ENCODE data around the gene KMT2A.

KMT2A gene

GRCh38 chr11:118530180-118530682 is 93.9 kb downstream of the KMT2A start:
- Mint-ChIP-seq H3K36me3 (ENCODE audit: low read depth) (peaks cover 2% of the 10 kb centered on the region), H3K27me3 (no peaks in the 10 kb centered on the region), H3K9me3 (no peaks in the 10 kb centered on the region), H3K27ac (peak overlapping the region; percentile 43), H3K4me1 (peaks cover 20% of the 10 kb centered on the region), H3K4me3 (peak overlapping the region; percentile 89)
- no peak for DNase-seq
- ATAC-seq, result no peak

GRCh38 chr11:118530683-118531596 is 94.6 kb downstream of the KMT2A start, which contains the start of gene TMEM25:
Gene TMEM25 (plus strand): TSS chr11:118531192. CDS start chr11:118531802, 610 bp downstream.
- Mint-ChIP-seq H3K9me3 (no peaks in the 10 kb centered on the region), H3K4me1 (peaks cover 20% of the 10 kb centered on the region), H3K27ac (peak within 1 kb of the TSS; percentile 83), H3K4me3 (peak within 1 kb of the TSS; percentile 89), H3K27me3 (no peaks in the 10 kb centered on the region), H3K36me3 (ENCODE audit: low read depth) (peaks cover 2% of the 10 kb centered on the region)
- DNase-seq (peak; percentile 76), ATAC-seq (peak; percentile 82)

GRCh38 chr11:118531597-118532084 is 95.3 kb downstream of the KMT2A start:
- peak; percentile 9 for ATAC-seq
- H3K36me3 Mint-ChIP-seq (ENCODE audit: low read depth), result peaks cover 2% of the 10 kb centered on the region
- peaks cover 20% of the 10 kb centered on the region for H3K4me1 Mint-ChIP-seq
- peak overlapping the region; percentile 89 for H3K4me3 Mint-ChIP-seq
- H3K27ac Mint-ChIP-seq, result peak overlapping the region; percentile 83
- no peaks in the 10 kb centered on the region for H3K9me3 Mint-ChIP-seq
- peak; percentile 16 for DNase-seq
- H3K27me3 Mint-ChIP-seq, result no peaks in the 10 kb centered on the region

GRCh38 chr11:118532091-118532490 is 95.8 kb downstream of the KMT2A start:
- Mint-ChIP-seq H3K36me3 (ENCODE audit: low read depth) (peaks cover 2% of the 10 kb centered on the region), H3K27me3 (no peaks in the 10 kb centered on the region), H3K4me3 (peak overlapping the region; percentile 89), H3K4me1 (peaks cover 20% of the 10 kb centered on the region), H3K9me3 (no peaks in the 10 kb centered on the region), H3K27ac (no peak overlapping the region)
- DNase-seq, result no peak
- no peak for ATAC-seq

GRCh38 chr11:118532852-118533768 is 96.8 kb downstream of the KMT2A start:
- Mint-ChIP-seq H3K36me3 (ENCODE audit: low read depth) (peaks cover 2% of the 10 kb centered on the region), H3K4me3 (no peak overlapping the region), H3K27ac (no peak overlapping the region)

GRCh38 chr11:118533769-118534729 is 97.8 kb downstream of the KMT2A start:
- Mint-ChIP-seq H3K4me1 (peaks cover 19% of the 10 kb centered on the region), H3K36me3 (ENCODE audit: low read depth) (peaks cover 2% of the 10 kb centered on the region), H3K27ac (no peak overlapping the region), H3K27me3 (no peaks in the 10 kb centered on the region), H3K9me3 (no peaks in the 10 kb centered on the region), H3K4me3 (no peak overlapping the region)
- no peak for DNase-seq
- no peak for ATAC-seq

More at GRCh38 chr11:118532852-118533768, 96.8 kb downstream of the KMT2A start:
- Mint-ChIP-seq H3K4me1 (peaks cover 20% of the 10 kb centered on the region), H3K9me3 (no peaks in the 10 kb centered on the region), H3K27me3 (no peaks in the 10 kb centered on the region)
- no peak for ATAC-seq
- DNase-seq, result no peak

- Mint-ChIP-seq H3K36me3 (ENCODE audit: low read depth) (no peaks in the 10 kb centered on the region), H3K9me3 (no peaks in the 10 kb centered on the region), H3K4me3 (no peak overlapping the region), H3K27ac (no peak overlapping the region), H3K4me1 (peaks cover 8% of the 10 kb centered on the region), H3K27me3 (no peaks in the 10 kb centered on the region)
- ATAC-seq, result no peak
- no peak for DNase-seq
Measured at GRCh38 chr11:118535261-118535660, 99.0 kb downstream of the KMT2A start.

- DNase-seq (no peak), ATAC-seq (no peak)
- Mint-ChIP-seq H3K4me1 (peaks cover 2% of the 10 kb centered on the region), H3K27ac (no peak overlapping the region), H3K9me3 (no peaks in the 10 kb centered on the region), H3K27me3 (no peaks in the 10 kb centered on the region), H3K4me3 (no peak overlapping the region), H3K36me3 (ENCODE audit: low read depth) (no peaks in the 10 kb centered on the region)
Measured at GRCh38 chr11:118536726-118537125, 100.4 kb downstream of the KMT2A start.

GRCh38 chr11:118537409-118537980 is 101.2 kb downstream of the KMT2A start:
- ATAC-seq, result no peak
- Mint-ChIP-seq H3K27me3 (no peaks in the 10 kb centered on the region), H3K9me3 (no peaks in the 10 kb centered on the region), H3K36me3 (ENCODE audit: low read depth) (no peaks in the 10 kb centered on the region), H3K4me3 (no peak overlapping the region), H3K27ac (no peak overlapping the region), H3K4me1 (no peaks in the 10 kb centered on the region)
- no peak for DNase-seq

GRCh38 chr11:118544010-118544646 is 107.8 kb downstream of the KMT2A start:
- no peaks in the 10 kb centered on the region for H3K9me3 Mint-ChIP-seq
- DNase-seq (no peak), ATAC-seq (no peak)
- no peak overlapping the region for H3K27ac Mint-ChIP-seq
- no peak overlapping the region for H3K4me3 Mint-ChIP-seq
- H3K27me3 Mint-ChIP-seq, result no peaks in the 10 kb centered on the region
- H3K4me1 Mint-ChIP-seq, result no peaks in the 10 kb centered on the region
- H3K36me3 Mint-ChIP-seq (ENCODE audit: low read depth), result peaks cover 3% of the 10 kb centered on the region

GRCh38 chr11:118544647-118545010 is 108.3 kb downstream of the KMT2A start:
- DNase-seq, result no peak
- peaks cover 3% of the 10 kb centered on the region for H3K36me3 Mint-ChIP-seq (ENCODE audit: low read depth)
- ATAC-seq, result no peak
- no peaks in the 10 kb centered on the region for H3K9me3 Mint-ChIP-seq
- H3K4me1 Mint-ChIP-seq, result no peaks in the 10 kb centered on the region
- no peak overlapping the region for H3K4me3 Mint-ChIP-seq
- no peak overlapping the region for H3K27ac Mint-ChIP-seq
- H3K27me3 Mint-ChIP-seq, result no peaks in the 10 kb centered on the region

- no peaks in the 10 kb centered on the region for H3K9me3 Mint-ChIP-seq
- peaks cover 3% of the 10 kb centered on the region for H3K36me3 Mint-ChIP-seq (ENCODE audit: low read depth)
- no peak overlapping the region for H3K27ac Mint-ChIP-seq
- H3K4me1 Mint-ChIP-seq, result no peaks in the 10 kb centered on the region
- ATAC-seq, result no peak
- H3K4me3 Mint-ChIP-seq, result no peak overlapping the region
- H3K27me3 Mint-ChIP-seq, result no peaks in the 10 kb centered on the region
- DNase-seq, result no peak
Measured at GRCh38 chr11:118545533-118545932, 109.2 kb downstream of the KMT2A start.

GRCh38 chr11:118547132-118547531 is 110.8 kb downstream of the KMT2A start:
- Mint-ChIP-seq H3K27me3 (no peaks in the 10 kb centered on the region), H3K4me1 (no peaks in the 10 kb centered on the region), H3K36me3 (ENCODE audit: low read depth) (peaks cover 5% of the 10 kb centered on the region), H3K27ac (no peak overlapping the region), H3K9me3 (no peaks in the 10 kb centered on the region), H3K4me3 (no peak overlapping the region)
- ATAC-seq, result no peak
- no peak for DNase-seq

Data from activated naive CD8-positive, alpha-beta T cell treated with anti-CD3 and anti-CD28 coated beads, Interleukin-2, amount 50 U/mL, for 24 hours (primary cell).